Islet precursor cell (in vitro differentiated cells): ENCODE results near the gene IL3.
"Not testable (repeated sequence)": the region's sequence is repeated elsewhere in the genome, so short reads cannot be mapped to it uniquely, and the experiment has no call there.

Experiments
- DNase-seq: peaks from one replicate; pipeline ENCODE4 v3.0.0-alpha.2; 2018

IL3 gene

DNA sequence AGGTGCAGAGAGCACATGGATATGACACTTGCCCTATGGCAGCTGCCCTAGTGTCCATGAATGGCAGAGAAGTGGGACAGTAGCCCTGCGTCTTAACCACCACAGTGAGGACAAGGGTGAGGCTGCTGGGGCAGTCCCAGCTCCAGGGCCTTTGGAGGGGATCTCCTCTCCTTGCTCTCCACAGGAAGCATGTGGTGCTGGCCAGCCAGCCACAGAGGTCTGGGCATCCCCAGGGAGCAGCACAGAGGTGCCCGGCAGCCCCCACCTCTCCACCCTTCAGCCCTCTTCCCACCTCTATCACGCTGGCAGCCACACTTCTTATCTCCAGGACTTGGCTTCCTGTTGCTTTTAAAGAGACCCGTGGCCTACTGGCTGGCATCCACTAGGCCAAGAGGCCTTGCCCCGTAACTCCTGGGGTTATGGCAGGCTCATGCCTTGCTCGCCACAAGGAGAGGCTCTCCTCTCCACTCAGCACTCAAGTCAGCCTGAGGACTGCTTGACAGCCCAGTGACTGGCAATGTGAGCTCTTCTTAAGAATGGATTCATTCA lies 35.0 kb downstream of the IL3 start:
- DNase-seq, result no peak

DNA sequence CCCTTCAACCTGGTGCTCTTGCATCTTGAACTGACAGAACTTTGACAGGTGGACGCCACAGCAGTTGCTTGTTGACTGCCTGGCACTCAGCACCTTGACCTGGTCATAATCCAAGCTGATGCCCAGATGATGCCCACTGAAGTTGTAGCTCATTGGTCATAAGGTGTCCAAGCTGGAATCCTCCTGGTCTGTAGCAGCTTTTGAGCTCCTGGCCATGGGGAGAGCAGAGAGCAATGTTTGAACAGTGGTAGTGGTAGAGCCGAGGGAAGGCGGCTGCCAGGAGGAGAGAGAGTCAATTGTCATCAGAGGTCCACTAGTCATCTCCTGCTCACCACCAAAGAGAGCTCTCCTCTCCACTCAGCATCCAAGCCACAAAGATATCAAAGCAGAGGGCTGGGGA lies 36.4 kb downstream of the IL3 start:
- peak; percentile 22 for DNase-seq

DNA sequence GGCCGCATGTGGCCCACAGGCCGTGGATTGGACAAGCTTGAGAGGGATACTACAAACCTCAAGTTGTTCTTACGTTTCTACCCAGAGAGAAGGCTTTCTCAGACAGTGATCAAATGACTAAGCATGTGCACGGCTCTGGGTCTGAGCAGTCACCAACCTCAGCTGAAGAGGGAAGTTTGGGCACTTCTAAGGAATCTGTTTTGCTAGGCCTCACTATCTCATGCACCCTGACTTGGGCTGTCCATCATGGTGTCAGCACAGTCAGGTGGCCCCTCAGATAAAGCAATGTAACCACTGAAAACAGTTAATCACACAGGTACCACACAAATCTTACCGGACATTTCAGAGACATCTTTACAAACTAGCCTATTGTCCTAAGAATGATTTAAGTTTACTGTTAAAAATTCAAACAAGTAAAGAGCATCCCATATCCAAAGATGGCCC lies 37.7 kb downstream of the IL3 start:
- peak; percentile 35 for DNase-seq

DNA sequence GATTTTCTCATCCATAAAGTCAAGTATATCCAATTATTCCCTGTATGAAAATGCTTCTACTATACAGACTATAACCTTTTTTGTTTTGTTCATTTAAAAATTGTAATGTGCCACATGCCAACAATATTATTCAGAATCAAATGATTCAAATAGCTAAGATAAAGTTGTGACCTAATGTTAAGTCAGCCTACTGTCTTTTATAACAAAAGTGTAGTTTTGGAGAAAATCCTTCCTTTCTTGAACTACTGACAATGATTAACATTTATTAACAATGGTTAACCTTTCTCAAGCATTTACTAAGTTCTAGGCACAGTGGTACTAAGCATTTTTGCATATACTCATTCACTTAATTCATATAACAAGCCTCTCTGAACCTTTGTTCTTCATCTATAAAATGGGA lies 38.2 kb downstream of the IL3 start:
- DNase-seq, result no peak

DNA sequence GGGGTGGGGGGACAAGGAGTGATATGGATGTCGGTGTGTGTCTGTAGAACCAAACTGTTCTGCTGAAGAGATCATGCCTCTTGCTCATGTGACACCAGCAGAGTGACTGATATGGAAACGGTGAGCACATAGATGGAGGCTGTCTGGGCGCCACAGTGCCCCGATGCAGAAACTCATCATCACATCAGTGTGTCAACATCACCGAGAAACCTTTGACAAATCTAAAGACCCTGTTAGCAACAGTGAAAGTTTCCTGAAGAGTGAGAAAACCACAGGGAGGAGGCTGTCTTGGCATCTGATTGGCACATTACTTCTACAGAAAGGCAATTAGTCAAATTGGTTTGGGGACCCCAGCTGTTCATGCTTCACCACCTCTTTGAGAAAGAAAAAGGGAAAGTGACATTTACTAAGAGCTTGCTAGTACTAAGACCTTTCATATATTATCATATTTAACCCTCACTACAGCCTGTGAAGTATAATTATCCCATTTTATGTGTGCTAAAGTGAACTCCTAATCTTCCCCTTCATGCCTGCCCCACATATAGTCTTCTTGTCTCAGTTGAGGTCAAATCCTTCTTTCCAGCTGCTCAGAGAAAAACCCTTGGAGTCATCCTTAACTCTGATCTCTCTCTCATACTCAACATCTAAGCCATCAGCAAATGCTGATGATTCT lies 38.8 kb downstream of the IL3 start:
- DNase-seq, result peak; percentile 4

DNA sequence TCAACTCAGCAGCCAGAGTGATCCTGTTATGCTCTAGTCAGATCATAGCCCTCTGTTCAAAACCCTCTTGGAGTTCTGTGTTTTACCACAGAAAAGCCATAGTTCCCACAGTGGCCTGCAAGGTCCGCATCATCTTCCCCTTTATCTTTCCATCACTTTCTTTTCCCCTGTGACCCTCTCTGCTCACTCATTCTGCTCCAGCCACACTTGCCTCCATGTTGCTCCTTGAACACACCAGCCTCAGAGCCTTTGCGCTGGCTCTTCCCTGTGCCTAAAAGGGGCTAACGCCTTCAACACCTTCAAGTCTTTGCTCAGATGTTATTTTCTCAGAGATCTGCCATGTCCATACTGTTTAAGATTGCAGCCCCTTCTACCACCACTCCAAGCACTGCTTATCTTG lies 39.5 kb downstream of the IL3 start:
- DNase-seq, result peak; percentile 20

DNA sequence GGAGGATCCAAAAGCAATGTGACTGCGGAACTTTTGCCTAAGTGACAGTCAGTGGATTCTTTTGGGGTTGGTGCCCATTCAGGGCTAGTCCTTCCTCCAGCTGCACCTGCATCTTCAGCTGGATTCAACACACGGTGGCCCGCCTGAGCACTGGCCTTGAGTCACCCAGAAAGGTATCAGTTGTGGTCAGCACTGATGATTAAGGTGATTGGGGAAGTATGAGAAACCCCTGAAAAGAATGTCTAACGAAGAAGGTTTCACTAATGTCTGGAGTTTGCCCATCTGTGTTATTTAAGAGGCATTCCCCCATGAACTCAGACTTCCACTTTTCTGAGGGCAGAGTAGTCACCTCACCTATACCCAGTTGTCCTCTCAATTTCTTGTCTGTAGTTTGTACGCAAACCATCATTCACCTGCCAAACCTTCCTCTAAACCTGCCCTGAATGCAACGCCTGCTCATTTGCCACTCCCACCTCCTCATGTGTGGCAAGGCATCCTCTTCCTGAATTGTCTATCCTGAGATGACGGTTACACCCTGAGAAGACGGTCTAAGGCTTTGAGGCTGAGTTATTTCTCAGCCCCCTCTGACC lies 40.3 kb downstream of the IL3 start:
- DNase-seq, result no peak

DNA sequence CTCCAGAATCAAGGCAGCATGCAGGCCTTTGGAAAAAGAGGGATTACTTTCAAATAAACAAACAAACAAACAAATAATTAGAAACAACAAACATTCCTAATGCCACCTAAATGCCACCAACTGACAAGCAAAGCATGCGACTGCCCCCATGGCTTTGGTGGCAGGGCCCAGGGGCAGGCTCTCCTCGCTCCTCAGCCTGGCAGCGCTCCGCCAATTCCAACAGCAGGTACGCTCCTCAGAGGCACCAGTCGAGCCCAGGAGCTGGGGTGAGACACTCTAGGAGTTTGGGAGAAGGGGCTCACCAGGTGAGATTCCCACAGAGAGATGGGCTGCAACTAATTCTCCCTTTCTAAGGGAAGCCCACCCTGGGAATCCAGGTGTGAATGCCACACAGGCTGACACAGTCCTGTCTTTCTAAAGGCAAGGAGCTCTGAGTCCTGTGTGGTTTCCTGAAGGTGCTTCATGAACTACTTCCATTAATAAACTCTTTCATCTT lies 41.0 kb downstream of the IL3 start:
- no peak for DNase-seq

DNA sequence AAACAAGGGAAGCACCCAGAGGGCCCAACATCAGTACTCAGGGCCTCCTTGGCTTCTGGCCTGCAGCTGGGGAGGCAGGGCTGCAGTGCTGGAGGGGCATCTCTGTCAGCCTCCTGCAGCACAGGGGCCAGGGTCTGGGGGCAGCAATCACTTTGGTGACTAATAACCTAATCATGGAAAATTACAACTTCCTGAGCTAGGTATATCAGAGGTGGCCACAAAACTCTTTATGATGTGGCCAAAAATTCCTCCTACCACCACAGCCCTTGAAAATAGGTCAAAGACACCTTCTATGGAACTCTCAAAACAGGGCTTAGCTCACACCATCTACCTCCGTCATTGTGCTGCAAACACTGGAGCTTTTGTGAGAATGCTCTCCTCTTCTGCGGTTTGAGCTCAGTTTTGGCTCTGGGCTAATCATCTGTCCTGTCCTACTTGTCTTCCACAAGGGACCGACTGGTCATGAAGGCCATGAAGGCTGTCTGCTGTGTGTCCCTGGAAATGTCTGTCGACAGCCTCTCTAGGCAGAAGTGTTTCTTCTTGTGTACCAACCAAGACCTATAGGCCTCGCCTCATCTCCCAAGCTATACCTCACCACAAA lies 41.7 kb downstream of the IL3 start:
- DNase-seq, result no peak

DNA sequence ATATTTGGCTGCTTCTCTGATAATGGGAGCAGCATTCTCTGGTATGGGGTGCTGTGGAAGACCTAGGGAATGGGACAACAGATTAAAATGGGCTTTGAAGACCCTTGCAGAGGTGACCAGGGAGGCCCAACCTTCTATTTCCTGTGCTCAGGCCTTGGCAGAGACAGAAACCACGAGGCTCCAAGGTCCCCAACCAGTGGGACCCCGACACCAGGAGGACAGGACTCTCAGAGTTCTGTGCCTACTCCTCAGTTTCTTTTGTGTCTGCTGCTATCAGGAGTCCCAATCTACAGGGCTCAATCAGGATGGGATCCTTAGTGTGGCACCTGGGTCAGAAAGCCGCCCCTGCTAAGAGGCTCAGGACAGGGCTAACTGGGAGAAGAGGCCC lies 42.5 kb downstream of the IL3 start:
- DNase-seq, result no peak

DNA sequence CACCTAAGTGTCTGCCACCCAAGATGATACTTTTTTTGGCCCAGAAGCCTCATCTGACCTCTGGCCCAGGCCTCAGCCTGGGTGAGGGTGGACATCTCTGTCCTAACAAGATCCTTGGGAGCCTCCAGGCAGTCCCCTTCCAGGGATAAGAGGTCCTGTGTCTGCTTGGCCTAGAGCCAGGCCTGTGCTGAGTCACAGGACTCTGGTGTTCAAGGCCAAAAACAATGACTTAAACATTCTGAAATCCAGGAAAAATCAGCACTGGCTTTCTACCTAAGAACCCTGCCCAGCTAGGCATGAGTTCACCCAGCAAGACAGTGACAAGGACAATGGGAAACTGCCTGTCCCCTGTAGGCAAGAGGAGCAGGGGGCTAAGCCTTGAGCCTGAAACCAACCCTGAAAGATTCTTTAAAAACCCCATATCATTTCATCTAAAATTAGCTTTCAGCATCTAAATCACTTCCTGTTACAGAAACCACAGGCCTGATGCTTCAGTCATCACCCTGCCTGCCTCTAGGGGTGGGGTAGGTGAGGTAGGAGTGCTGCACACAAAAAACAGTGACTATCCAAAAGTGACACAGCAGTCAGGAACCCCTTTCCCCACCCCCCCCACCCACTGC lies 43.0 kb downstream of the IL3 start:
- DNase-seq, result peak; percentile 85

DNA sequence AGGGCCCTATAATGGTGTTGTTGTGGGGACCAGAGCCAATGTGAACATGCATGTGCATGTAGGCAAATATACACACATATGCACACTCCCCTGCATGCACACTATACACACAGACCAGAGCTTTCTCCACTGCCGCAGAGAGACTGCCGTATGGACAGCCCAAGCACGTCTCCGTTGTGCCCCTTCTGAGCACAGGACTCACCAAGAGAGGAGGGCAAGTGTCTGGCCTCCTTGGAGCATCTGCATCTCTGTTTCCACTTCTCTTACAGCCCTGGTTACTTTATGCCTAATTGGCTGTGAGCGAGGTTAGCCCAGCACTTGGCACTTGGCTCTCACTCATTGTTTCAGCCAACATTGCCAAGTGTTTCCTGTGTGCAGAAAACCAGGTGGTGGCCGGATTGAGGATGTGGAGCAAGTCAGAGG lies 43.5 kb downstream of the IL3 start:
- no peak for DNase-seq

DNA sequence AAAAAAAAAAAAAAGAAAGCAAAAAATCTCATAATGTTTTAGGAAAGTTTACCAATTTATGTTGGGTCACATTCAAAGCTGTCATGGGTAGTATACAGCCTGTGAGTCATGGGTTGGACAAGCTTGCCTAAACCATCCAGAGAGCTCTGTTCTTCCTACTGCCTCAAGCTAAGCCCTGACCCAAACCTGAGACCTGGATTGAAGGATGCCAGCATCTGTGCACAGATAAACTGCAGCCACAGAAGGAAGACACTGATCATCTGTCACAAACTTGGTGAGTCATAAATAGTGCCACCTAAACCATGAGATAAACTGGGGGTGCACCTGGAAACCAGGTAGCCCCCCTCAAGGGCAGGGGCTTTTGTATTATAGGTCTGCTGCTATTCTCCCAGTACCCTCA lies 44.1 kb downstream of the IL3 start:
- no peak for DNase-seq

DNA sequence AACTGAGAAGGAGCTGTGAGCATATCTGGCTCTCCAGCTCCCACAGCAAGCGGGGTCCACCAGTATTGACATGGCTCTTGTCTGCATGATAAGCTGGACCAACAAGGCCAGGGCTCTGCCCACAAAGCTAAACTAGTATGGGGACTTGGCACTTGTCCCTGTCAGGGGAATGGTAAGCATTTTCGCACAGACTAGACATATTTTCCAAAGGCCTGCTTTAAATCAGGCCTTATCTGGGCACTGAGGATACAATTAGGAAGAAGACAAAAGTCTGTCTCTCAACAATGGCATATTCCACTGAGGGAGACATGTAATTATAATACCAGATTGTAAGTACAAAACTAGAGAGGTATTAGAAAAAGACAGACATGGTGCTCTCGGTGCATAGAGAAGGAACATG lies 45.2 kb downstream of the IL3 start:
- DNase-seq, result no peak

DNA sequence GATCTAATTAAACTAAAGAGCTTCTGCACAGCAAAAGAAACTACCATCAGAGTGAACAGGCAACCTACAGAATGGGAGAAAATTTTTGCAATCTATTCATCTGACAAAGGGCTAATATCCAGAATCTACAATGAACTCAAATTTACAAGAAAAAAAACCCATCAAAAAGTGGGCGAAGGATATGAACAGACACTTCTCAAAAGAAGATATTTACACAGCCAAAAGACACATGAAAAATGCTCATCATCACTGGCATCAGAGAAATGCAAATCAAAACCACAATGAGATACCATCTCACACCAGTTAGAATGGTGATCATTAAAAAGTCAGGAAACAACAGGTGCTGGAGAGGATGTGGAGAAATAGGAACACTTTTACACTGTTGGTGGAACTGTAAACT lies 48.0 kb downstream of the IL3 start:
- DNase-seq, result not testable (repeated sequence)

DNA sequence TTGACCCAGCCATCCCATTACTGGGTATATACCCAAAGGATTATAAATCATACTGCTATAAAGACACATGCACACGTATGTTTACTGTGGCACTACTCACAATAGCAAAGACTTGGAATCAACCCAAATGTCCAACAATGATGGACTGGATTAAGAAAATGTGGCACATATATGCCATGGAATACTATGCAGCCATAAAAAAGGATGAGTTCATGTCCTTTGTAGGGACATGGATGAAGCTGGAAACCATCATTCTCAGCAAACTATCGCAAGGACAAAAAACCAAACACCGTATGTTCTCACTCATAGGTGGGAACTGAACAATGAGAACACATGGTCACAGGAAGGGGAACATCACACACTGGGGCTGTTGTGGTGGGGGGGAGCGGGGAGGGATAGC lies 48.5 kb downstream of the IL3 start:
- not testable (repeated sequence) for DNase-seq

DNA sequence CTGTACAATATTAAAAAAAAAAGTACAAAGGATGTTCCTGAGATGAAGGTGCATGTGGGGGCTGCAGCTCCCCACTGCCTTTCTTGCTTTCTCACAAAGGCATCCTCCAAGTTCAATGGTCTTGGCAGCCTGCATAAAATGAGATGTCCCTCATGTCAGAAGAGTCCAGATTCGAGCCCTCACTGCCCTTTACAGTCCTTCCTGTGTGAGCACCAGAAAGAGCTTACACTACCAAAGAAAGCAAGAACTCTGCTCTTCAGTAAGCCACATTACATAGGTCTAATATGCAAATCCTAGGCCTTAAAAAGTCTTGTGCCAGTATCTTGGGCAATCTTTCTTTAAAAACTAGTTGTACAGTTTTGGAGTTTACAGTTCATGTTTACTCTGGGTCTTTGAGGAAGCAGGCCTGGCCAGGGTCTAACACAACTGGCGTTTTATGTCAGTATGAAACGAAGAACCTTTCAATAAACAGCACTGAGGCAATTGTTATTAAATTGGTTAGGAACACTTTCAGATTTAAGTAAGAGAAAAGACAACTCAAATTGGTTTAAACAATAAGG lies 49.1 kb downstream of the IL3 start:
- DNase-seq, result no peak

DNA sequence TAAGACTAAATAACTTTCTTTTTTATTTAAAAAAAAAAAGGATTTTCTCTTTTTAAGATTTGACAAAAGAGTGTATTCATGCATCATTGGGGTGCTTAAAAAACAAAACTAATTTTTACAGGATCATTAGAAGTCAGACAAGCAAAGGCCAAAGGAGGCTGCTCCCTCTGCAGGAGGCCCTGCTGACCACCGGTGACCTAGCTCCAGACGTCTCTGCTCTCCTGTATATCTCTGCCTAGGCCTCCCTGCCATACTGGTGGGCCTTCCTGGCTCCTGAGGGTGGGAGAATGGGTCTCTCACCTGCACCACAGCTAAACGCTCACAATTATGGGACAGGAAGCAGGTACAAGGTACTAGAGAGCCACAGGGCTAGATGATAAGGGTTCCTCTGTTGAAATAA lies 49.7 kb downstream of the IL3 start:
- no peak for DNase-seq

DNA sequence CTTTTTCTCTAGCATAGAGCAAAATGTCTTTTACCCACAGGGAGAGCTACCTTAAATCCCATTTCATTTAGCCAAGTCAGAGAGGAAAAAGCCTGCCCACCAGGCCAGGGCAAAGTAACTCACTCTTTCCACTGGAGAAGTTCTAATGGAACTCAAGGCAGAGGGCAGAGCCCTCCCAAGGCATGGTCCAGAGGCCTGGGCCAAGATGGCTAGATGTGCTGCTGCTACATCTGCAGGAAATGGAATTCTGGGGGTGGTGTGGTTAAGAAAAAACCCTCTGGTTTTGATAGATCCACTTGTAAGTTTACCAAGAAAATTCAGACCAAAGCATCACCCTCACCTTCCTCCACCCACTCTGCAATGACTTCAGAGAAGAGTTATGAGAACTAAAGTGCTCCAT lies 50.5 kb downstream of the IL3 start:
- DNase-seq, result no peak

DNA sequence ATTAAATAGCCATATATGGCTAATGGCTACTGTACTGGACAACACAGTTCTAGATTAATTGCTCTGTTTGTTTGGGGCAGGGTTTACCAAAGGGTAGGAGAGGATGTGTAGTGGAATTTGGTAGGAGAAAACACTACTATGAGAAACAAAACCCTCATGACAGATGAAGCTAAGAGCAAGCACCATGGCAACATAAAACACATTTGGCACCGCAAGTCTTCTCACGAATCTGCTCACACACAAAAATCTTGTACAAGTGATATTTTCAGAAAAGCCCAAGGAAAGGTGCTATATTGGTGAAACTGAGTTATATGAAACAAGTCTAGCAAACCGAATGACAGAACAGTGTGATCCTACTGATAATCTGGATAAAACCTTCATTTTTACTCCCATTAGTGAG lies 51.7 kb downstream of the IL3 start:
- DNase-seq, result no peak
